ENCODE results near the gene MYRF. TPM values are rescaled to one million over a fixed set of nuclear protein-coding genes. Genes with fewer than 3 reads are reported as not detected.

MYRF gene
- total RNA-seq, 1 donor from 2014 or later, result 1.2 TPM

GRCh38 chr11:61814958-61815789 lies 62.7 kb downstream of the MYRF start:
- intact Hi-C loops (cut with micrococcal nuclease), result loop anchor here (1.0 to 5.0 kb wide), 2 partner anchors 23 to 152 kb away; partner anchors contain the start of genes FEN1, FTH1 and TMEM258

- intact Hi-C loops (cut with micrococcal nuclease), result loop anchor here (1.0 to 5.0 kb wide), 4 partner anchors 19 to 151 kb away; partner anchors contain the start of genes FEN1, FTH1 and TMEM258
These were observed 63.6 kb downstream of the MYRF start for GRCh38 chr11:61815790-61816735.

- intact Hi-C loops (cut with micrococcal nuclease), result loop anchor here (1.0 to 5.0 kb wide), 4 partner anchors 11 to 150 kb away; partner anchors contain the start of genes FADS2 and FTH1
These were observed 64.5 kb downstream of the MYRF start, which contains the start of gene FADS1 for GRCh38 chr11:61816736-61817455. FADS1 (minus strand) TSS chr11:61817003; CDS start chr11:61816929, 74 bp downstream.

GRCh38 chr11:61817471-61818202 lies 65.2 kb downstream of the MYRF start:
- intact Hi-C loops (cut with micrococcal nuclease), result loop anchor here (1.0 to 5.0 kb wide), 3 partner anchors 11 to 150 kb away; partner anchors contain the start of genes FADS2 and FTH1

- intact Hi-C loops (cut with micrococcal nuclease), result no loop called here
These were observed 67.7 kb downstream of the MYRF start for GRCh38 chr11:61820174-61820573.

GRCh38 chr11:61826930-61827570 lies 74.6 kb downstream of the MYRF start:
- intact Hi-C loops (cut with micrococcal nuclease), result loop anchor here (1.0 kb wide), 1 partner anchor 30 kb away; no protein-coding TSS in a partner anchor

DNA sequence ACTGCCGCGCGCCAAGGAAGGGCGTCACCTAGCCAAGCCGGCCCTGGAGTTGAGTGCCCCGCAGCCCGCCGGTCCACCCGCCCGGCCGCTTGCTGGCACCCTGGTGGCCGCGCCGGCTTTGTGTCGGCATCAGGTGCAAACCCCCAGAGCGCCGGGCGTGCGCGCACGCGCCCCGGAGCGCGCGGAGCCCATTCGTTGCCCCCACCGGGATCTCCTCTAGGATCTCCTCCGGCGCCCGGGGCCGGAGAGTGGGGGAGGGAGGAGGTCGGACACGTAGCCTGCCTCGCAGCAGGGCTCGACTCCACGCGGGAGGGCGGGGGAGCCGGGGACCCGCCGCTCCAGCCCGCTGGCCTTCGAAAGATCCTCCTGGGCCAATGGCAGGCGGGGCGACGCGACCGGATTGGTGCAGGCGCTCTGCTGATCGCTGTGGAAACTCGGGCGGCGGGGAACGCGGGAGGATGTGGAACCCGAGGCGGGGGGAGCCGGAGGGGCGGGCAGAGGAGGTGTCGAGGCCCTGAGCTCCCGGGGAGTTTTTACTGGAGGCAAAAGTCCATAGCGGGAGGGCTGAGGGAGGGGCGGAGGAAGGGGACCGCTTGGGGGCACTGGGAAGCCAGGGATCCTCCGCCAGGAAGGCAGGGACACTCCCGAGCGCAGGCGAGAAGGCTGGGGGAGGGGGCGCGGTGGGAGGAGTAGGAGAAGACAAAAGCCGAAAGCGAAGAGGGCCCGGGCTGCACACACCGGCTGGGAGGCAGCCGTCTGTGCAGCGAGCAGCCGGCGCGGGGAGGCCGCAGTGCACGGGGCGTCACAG lies 75.3 kb downstream of the MYRF start, which contains the start of gene FADS2:
Gene FADS2, plus strand, starts transcription at position 730 of the 808 bp plus-strand sequence. CDS start 91 bp downstream, outside the sequence.
- intact Hi-C loops (cut with micrococcal nuclease), result loop anchor here (1.0 kb wide), 3 partner anchors 10 to 35 kb away; partner anchors contain the start of genes FADS1, FEN1 and TMEM258

DNA sequence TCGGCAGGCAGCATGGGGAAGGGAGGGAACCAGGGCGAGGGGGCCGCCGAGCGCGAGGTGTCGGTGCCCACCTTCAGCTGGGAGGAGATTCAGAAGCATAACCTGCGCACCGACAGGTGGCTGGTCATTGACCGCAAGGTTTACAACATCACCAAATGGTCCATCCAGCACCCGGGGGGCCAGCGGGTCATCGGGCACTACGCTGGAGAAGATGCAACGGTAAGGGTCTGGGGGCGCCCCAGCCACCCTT lies 75.9 kb downstream of the MYRF start:
- intact Hi-C loops (cut with micrococcal nuclease), result loop anchor here (1.0 kb wide), 2 partner anchors 11 to 36 kb away; partner anchors contain the start of genes FADS1, FEN1 and TMEM258

DNA sequence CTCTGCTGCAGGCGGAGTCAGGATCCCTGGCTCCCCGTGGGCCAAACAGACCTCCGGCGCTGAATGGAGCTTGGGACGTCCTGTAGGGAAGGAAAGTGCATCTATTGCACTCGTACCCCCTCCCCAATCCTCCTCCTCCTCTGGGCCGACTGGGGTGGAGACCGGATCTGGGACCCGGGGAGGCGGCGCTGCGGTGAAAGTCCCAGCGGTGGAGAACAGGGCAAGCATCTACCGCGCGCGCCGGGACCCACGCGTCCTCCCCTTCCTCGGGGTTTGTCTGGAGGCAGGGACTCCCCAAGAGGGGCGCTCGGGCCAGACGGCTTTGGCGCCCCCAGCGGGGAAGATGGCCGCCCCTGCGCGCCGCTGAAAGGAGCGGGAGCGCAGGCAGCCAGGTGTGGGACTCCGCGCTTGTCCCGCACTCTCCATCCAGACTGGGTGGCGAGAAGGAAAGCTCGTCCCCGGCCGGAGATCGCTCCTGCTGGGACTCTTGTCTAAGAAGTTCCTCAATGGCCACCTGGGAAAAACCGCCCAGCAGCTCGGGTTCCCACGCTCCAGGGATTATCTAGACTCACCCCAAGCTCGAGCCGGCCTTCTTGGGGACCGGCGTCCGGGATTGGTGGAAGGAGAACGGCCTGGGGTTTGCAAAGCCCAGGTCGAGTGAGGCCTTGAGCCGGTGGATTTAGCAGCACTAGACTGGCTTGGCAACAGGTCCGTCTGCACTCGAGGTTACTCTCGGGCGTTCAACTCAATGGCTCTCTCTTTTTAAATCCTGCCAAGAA lies 76.4 kb downstream of the MYRF start:
- intact Hi-C loops (cut with micrococcal nuclease), result loop anchor here (1.0 kb wide), 2 partner anchors 12 to 37 kb away; partner anchors contain the start of genes FADS1, FEN1 and TMEM258

DNA sequence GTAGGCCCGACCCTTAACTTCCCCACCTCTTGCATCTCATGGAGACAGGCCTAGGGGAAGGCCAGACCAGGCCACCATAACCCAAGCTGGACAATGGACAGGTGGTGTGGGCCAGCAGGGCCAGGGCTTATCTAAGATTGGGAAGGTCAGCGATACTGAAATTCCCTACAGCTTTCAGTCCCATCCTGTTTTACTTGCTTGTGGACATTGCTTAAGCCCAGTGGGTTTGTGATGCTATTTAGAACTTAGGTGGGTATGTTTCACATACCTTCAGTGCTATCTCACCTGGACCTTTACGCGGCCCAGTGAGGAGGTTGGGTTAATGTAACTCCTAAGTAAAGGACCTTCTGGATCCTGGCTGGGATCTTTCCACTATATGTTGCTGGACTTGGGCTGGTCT lies 77.4 kb downstream of the MYRF start:
- intact Hi-C loops (cut with micrococcal nuclease), result loop anchor here (5.0 kb wide), 2 partner anchors 62 to 292 kb away; partner anchors contain the start of genes FADS3 and INCENP

DNA sequence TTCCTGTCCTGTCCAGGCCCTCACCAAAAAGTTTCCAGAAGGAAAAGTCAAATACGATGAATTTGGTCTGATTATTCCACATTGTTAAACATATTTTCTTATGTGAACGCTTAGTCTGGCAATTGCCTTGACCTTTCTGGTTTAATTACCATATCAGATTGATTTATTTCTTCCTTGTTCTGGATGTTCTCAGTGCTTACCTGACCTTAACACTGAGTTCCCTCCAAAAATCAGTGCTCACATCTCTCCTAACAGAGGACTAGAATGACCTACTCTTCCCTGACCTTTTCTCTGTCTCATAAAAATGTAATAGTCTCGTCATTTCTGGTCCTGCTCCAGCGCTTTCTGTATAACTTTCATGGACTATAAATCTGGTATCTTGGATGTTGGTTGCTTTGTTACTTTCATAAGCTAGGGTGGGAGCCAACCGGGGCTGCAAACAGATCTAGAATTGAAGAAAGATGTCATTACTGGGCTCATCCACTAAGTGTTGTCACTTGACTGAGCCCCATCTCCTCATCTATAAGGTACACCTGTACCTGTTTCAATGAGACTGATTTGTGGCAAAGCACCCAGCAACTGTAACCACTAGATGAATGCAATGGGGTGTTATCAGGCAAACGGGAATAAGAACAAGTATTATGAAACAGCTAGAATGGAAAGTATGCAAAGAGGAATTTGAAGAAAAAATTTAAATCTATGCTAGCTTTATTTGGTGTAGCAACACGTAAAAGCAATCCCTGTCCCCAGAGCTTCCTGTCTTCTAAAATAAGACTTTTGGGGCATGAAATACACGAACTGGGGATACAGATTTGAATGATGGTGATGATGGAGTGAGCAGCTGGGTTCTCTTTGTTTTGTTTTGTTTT lies 78.0 kb downstream of the MYRF start:
- intact Hi-C loops (cut with micrococcal nuclease), result loop anchor here (5.0 kb wide), 2 partner anchors 62 to 292 kb away; partner anchors contain the start of genes FADS3 and INCENP

GRCh38 chr11:61832207-61832606 lies 79.8 kb downstream of the MYRF start:
- intact Hi-C loops (cut with micrococcal nuclease), result loop anchor here (5.0 kb wide), 2 partner anchors 60 to 290 kb away; partner anchors contain the start of genes FADS3 and INCENP

DNA sequence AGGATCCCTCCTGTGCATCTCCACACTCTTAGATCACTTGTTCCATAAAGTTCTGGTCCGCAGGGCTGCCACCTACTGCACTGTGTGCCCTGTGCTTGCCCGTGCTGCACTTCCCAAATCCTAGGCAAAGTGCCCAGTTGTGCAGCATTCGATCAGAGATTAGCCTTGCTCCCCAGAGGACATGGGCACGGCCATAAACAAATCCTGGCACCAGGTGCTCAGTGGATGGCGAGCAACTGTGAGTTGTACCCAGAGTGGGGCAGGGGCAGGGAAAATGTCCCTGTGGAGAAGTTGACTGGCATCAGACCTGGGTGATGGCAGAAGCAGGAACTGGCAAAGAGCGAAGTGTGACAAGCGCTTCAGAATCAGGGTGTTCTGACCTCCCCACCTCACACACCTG lies 80.3 kb downstream of the MYRF start:
- intact Hi-C loops (cut with micrococcal nuclease), result loop anchor here (5.0 kb wide), 2 partner anchors 60 to 290 kb away; partner anchors contain the start of genes FADS3 and INCENP

DNA sequence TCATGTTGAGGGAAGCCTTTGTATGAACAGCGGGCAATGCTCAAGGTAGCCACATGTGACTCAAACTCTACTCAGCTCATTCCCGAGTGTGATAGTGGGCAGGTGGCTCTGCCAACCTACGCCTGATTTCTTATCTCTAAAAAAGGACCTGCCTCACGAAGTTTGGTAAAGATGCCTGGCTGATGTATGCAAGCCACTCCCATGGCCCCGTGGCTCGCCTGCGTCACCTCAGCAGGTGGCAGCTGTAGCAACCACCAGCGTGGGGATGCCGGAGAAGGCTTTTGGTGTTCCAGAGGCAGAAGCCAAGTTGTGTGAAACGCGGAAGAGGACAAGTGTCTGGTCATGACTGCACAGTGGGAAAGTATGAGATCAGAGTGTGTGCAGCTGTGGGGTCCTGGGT lies 81.0 kb downstream of the MYRF start:
- intact Hi-C loops (cut with micrococcal nuclease), result loop anchor here (5.0 kb wide), 2 partner anchors 59 to 289 kb away; partner anchors contain the start of genes FADS3 and INCENP

DNA sequence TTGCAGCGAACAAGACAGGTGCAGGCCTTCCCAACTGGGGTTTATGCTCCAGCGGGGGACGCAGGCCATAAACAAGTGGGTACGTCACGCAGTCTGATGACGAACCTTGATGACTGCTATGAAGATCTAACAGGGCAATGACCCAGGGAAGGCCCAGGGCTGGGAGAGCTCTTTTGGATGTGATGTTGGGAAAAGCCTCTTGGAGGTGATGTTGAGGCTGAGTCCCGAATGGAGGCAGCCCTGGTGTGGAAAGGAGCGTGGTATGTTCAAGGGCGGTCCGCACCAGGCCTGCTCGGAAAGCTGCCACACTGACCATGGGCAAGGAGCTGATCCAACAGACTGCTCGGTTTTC lies 81.5 kb downstream of the MYRF start:
- intact Hi-C loops (cut with micrococcal nuclease), result loop anchor here (2.0 to 5.0 kb wide), 3 partner anchors 17 to 288 kb away; partner anchors contain the start of genes FADS1, FADS3 and INCENP

All from T-helper 2 cell treated with Interferon-gamma antibody and Interleukin-4, amounts not matched to agents 100 ng/mL and 5 ng/mL, for 36 hours (primary cell).